Transverse colon (tissue), 4 donors: ENCODE measurements around the gene PLXDC2. TPM values are rescaled to one million over a fixed set of nuclear protein-coding genes. Genes with fewer than 3 reads are reported as not detected.

ENCODE experiments used
- DNase-seq: peaks from one replicate; pipeline ENCODE4 v3.0.0-alpha.2; 2019
- H3K27ac ChIP-seq, 4 donors: fragments of 200-600 bp; sonication (generic); 2 replicates each; pipeline ENCODE4 v1.5.1; 2016 to 2018; ENCODE audit warnings: inconsistent platforms in 4 of 4
- H3K27me3 ChIP-seq: fragments of 200-600 bp; sonication (generic); 2 replicates; pipeline ENCODE4 v1.5.1; 2017; ENCODE audit warnings: inconsistent platforms
- H3K36me3 ChIP-seq, 4 donors: fragments of 200-600 bp; sonication (generic); 2 replicates each; pipeline ENCODE4 v1.5.1; 2017 to 2019; ENCODE audit warnings: inconsistent platforms in 4 of 4
- H3K4me1 ChIP-seq, 4 donors: fragments of 200-600 bp; sonication (generic); 2 replicates each; pipeline ENCODE4 v1.5.1; 2017 to 2020; ENCODE audit warnings: inconsistent platforms in 4 of 4
- H3K4me3 ChIP-seq, 4 donors: fragments of 200-600 bp; sonication (generic); 1 replicate in 1 of 4; 2 replicates in 3 of 4; pipeline versions ENCODE4 v1.5.1 to v1.6.1; 2017 to 2019; ENCODE audit warnings: inconsistent platforms in 4 of 4
- H3K9me3 ChIP-seq, 2 donors: fragments of 200-600 bp; sonication (generic); 2 replicates each; pipeline ENCODE4 v1.5.1; 2017 to 2019; ENCODE audit warnings: inconsistent platforms in 2 of 2
- CTCF ChIP-seq, 5 experiments: fragments of 200-600 bp in 3 of 5; fragments of 450-650 bp in 2 of 5; sonication (generic) in 3 of 5; IDR thresholded peaks; 1 replicate in 2 of 5; 2 replicates in 3 of 5; pipeline ENCODE4 v1.5.1; 2016 to 2017; ENCODE audit warnings: antibody characterized with exemption in 5 of 5, inconsistent platforms in 3 of 5, mild to moderate bottlenecking in 2 of 5, moderate library complexity in 1 of 5
- EP300 ChIP-seq: sonication (generic); formaldehyde crosslinking; IDR thresholded peaks from one replicate; pipeline ENCODE4 v1.6.1; 2017; ENCODE audit warnings: antibody characterized with exemption, low read depth
- POLR2A ChIP-seq: fragments of 450-650 bp; IDR thresholded peaks from one replicate; pipeline ENCODE4 v1.6.1; 2016; ENCODE audit warnings: antibody characterized with exemption, mild to moderate bottlenecking, moderate library complexity
- POLR2AphosphoS5 ChIP-seq, 3 donors: sonication (generic); formaldehyde crosslinking; IDR thresholded peaks; one replicate each; pipeline ENCODE4 v1.6.1; 2016; ENCODE audit warnings: antibody characterized with exemption in 3 of 3
- WGBS, 2 donors: methylation state at CpG; one replicate each; pipeline ENCODE4 v1.1.5; 2018; ENCODE audit warnings: low coverage in 1 of 2; 5-methylcytosine and 5-hydroxymethylcytosine counted together
- in situ Hi-C, 4 donors: fragments of 200-750 bp; cut with MboI; loops; one replicate each; pipeline versions ENCODE4 v1.15.0 to v1.15.1; 2017; ENCODE audit warnings: low sequenced_read_pairs in 3 of 4, low pct_ligation_motif_present in 1 of 4, low pct_unique_long_range_greater_than_20kb in 1 of 4
- intact Hi-C: fragments of 100-400 bp; cut with DNase I; formaldehyde crosslinking; loops from one replicate; pipeline ENCODE4 v1.15.1; 2023; ENCODE audit warnings: low total_unique reads
- total RNA-seq, 4 donors: library from RNA; depleted of rRNA; stranded (reverse); fragments of >200 nt; gene quantifications; one replicate each; pipeline ENCODE4 v1.1.0, GENCODE V29; 2016

The PLXDC2 gene
- total RNA-seq, 4 donors from 2014 or later = 12.0 to 32.2 (median 20.3) TPM

- no peaks in the 10 kb centered on the region for H3K9me3 ChIP-seq
- peaks cover 0 to 9% (median 1%) of the 10 kb centered on the region in 4 donors for H3K4me1 ChIP-seq
- H3K27ac ChIP-seq = no peak overlapping the region
- no peaks in the 10 kb centered on the region for H3K36me3 ChIP-seq
- no peaks in the 10 kb centered on the region for H3K27me3 ChIP-seq
- in situ Hi-C loops = no loop called here
- H3K4me3 ChIP-seq = no peak overlapping the region
- intact Hi-C loops = no loop called here
- 60 to 95% methylated on average over 1 of the region's 1 CpG for WGBS, 2 donors
- TF ChIP-seq CTCF (IDR thresholded peaks at IDR 0.05) (no peak), POLR2A (no peak), EP300 (no peak), POLR2AphosphoS5 (IDR thresholded peaks at IDR 0.05) (no peak)
- no peak for DNase-seq
Observed at GRCh38 chr10:20007426-20007825, 191.2 kb downstream of the PLXDC2 start.

- Histone ChIP-seq H3K27ac (no peak overlapping the region), H3K4me3 (no peak overlapping the region), H3K9me3 (no peaks in the 10 kb centered on the region), H3K27me3 (no peaks in the 10 kb centered on the region), H3K4me1 (no peaks in the 10 kb centered on the region), H3K36me3 (no peaks in the 10 kb centered on the region)
- intact Hi-C loops = no loop called here
- TF ChIP-seq POLR2A = no peak
- TF ChIP-seq CTCF (IDR thresholded peaks at IDR 0.05) = no peak
- TF ChIP-seq POLR2AphosphoS5 (IDR thresholded peaks at IDR 0.05) = no peak
- TF ChIP-seq EP300 = no peak
- in situ Hi-C loops = no loop called here
- WGBS, 2 donors = 82 to 98% methylated on average over 1 to 2 of the region's 2 CpGs
- no peak for DNase-seq
Observed at GRCh38 chr10:20013991-20014750, 197.9 kb downstream of the PLXDC2 start.

DNA sequence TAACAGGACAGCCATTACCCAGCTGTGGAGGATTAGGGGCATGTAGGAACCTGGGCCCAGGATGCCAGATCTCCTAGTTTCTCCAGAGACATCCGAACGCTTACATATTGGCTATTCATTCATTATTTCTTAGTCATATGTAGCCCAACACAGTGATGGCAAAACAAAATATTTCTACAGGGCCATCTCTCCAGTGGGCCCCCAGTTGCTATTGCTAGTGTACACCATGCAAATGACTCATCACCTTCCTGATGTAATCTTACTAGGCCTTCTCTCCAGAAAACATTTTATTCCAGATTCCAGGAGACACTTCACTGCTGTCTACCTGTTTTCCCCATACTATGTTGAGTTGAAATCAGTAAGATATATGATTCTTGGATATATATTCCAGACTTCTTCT lies 201.7 kb downstream of the PLXDC2 start:
- in situ Hi-C loops (no loop called here), intact Hi-C loops (no loop called here)
- no peak for DNase-seq
- Histone ChIP-seq H3K36me3 (no peaks in the 10 kb centered on the region), H3K4me3 (no peak overlapping the region), H3K4me1 (no peaks in the 10 kb centered on the region), H3K27ac (no peak overlapping the region), H3K27me3 (no peaks in the 10 kb centered on the region), H3K9me3 (no peaks in the 10 kb centered on the region)
- TF ChIP-seq CTCF (IDR thresholded peaks at IDR 0.05) (no peak), EP300 (no peak), POLR2A (no peak), POLR2AphosphoS5 (IDR thresholded peaks at IDR 0.05) (no peak)
- WGBS, 2 donors = 81 to 100% methylated on average over 1 to 2 of the region's 2 CpGs

DNA sequence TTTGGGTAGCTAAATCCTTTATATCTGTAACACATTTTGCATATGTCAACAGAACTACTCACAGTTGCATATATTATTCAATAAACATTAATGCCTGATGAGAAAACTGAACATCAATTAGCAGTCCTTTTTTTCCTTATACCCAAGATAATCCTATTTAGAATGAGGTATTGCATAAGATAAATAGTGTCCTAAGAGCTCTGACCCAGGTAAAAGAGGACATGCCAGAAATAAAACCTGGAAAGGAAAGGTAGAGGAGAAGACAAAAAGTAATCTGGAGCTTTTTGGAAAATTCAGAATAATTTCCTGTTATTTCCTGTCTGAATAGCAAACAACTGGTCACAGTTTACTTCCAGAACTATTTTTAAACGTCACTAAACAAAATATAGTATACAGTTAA lies 204.4 kb downstream of the PLXDC2 start:
- H3K27ac ChIP-seq = no peak overlapping the region
- in situ Hi-C loops = no loop called here
- TF ChIP-seq EP300 = no peak
- TF ChIP-seq POLR2A = no peak
- no peak for TF ChIP-seq CTCF (IDR thresholded peaks at IDR 0.05)
- TF ChIP-seq POLR2AphosphoS5 (IDR thresholded peaks at IDR 0.05) = no peak
- no peak overlapping the region for H3K4me3 ChIP-seq
- no peak for DNase-seq
- WGBS, 2 donors = 33 to 51% methylated on average over 1 of the region's 1 CpG
- H3K27me3 ChIP-seq = no peaks in the 10 kb centered on the region
- intact Hi-C loops = no loop called here
- no peaks in the 10 kb centered on the region for H3K4me1 ChIP-seq
- no peaks in the 10 kb centered on the region for H3K36me3 ChIP-seq
- no peaks in the 10 kb centered on the region for H3K9me3 ChIP-seq
